Cardiac fibroblast (primary cell): ENCODE data around the gene PDLIM5.
"Not testable (repeated sequence)": the region's sequence is repeated elsewhere in the genome, so short reads cannot be mapped to it uniquely, and the experiment has no call there.

Experiments used
- DNase-seq, 2 donors: peaks; one replicate each; pipeline versions ENCODE4 v3.0.0 to v3.0.0-alpha.2; 2010; ENCODE audit warnings: low read depth in 2 of 2
- H3K4me3 ChIP-seq, 2 donors: replicated peaks in 1 of 2; 1 replicate in 1 of 2; 2 replicates in 1 of 2; pipeline ENCODE4 v1.5.1; 2011; ENCODE audit warnings: low read depth in 2 of 2, low read length in 2 of 2, mild to moderate bottlenecking in 2 of 2, moderate library complexity in 1 of 2
- TF ChIP-seq, protein P1 (sequence below): IDR thresholded peaks from one replicate; pipeline ENCODE4 v1.5.1; 2011; ENCODE audit warnings: low read depth, mild to moderate bottlenecking, low read length, inconsistent platforms

Gene PDLIM5

DNA sequence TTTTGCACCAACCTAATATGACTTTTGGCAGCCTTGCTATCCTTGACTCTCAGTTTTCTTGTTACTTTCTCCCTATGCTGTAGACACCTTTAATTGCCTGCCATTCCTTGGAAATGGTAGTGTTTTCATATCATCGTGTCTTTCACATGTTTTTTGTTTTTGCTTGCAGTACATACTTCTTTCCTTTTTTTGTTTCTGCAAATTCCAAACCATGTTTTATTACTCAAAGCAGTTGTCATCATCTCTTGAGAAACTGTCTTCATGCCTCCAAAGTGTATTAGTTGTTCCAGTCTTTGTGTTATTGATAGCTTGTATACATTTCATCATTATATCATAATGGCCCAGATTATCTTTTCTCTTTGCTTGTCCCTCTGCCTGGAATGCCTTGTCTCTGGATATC lies 57.1 kb downstream of the PDLIM5 start:
- DNase-seq = peak; percentile 46 to 47
- H3K4me3 ChIP-seq = no peak overlapping the region
- TF ChIP-seq, protein P1, sequence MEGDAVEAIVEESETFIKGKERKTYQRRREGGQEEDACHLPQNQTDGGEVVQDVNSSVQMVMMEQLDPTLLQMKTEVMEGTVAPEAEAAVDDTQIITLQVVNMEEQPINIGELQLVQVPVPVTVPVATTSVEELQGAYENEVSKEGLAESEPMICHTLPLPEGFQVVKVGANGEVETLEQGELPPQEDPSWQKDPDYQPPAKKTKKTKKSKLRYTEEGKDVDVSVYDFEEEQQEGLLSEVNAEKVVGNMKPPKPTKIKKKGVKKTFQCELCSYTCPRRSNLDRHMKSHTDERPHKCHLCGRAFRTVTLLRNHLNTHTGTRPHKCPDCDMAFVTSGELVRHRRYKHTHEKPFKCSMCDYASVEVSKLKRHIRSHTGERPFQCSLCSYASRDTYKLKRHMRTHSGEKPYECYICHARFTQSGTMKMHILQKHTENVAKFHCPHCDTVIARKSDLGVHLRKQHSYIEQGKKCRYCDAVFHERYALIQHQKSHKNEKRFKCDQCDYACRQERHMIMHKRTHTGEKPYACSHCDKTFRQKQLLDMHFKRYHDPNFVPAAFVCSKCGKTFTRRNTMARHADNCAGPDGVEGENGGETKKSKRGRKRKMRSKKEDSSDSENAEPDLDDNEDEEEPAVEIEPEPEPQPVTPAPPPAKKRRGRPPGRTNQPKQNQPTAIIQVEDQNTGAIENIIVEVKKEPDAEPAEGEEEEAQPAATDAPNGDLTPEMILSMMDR = no peak

DNA sequence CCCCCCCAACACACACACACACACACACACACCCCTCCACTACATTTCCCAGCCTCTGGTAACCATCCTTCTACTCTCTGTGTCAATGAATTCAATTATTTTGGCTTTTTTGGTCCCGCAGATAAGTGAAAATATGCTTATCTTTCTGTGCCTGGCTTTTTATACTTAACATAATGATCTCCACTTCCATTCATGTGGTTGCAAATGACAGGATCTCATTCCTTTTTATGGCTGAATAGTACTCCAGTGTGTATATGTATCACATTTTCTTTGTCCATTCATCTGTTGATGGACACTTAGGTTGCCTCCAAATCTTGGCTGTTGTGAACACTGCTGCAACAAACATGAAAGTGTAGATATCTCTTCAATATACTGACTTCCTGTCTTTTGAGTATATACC lies 59.8 kb downstream of the PDLIM5 start:
- no peak for DNase-seq
- H3K4me3 ChIP-seq = no peak overlapping the region
- TF ChIP-seq, protein P1 = no peak

DNA sequence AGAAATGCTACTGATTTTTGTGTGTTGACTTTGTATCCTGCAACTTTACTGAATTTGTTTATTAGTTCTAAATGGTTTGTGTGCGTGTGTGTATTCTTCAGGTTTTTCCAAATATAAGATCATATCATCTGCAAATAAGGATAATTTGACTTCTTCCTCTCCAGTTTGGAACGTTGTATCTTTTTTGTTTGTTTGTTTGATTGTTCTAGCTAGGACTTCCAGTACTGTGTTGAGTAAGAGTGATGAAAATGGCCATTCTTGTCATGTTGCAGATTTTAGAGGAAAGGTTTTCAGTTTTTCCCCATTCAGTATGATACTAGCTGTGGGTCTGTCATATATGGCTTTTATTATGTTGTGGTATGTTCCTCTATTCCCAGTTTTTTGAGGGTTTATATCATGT lies 61.8 kb downstream of the PDLIM5 start:
- H3K4me3 ChIP-seq, DNase-seq: not testable (repeated sequence)

DNA sequence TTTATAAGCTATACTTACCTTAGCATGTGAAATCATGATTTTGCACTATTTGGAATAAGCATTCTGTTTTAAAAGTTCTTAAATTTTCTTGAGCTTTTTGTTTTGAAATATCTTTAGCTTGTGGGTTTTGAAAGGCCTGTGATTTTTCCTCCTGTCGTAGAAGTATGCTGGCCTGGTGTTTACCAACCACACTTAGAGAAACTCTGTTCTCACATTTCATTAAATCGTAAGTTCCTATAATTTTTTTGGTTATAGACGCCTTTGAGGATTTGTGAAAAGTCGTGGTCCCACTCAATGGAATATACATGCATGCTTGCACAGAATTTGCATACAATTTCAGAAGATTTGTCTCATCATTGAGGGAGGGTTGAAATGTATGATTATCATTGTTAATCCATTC lies 63.6 kb downstream of the PDLIM5 start:
- TF ChIP-seq, protein P1 = no peak
- peak in 1 of 2 donors; percentile 50 for DNase-seq
- no peak overlapping the region for H3K4me3 ChIP-seq

DNA sequence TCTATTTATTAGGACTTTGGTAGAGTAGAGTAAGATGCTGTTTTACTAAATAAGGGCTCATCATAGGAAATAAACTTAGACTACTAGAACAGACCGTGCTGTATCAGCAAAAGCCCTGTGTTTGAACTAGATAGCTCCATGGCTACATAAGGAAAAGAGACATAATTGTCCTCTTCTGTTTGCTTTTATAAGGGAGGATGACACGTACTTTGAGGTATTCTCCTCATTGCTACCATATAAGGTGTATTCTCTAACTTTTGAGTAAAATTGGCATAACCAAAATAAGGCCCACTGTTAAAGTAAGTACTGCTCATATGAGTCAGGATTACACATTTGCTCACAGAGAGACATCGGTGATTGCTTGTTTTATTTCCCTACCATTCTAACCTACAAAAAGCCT lies 64.3 kb downstream of the PDLIM5 start:
- no peak overlapping the region for H3K4me3 ChIP-seq
- peak; percentile 38 to 93 for DNase-seq
- TF ChIP-seq, protein P1 = no peak

DNA sequence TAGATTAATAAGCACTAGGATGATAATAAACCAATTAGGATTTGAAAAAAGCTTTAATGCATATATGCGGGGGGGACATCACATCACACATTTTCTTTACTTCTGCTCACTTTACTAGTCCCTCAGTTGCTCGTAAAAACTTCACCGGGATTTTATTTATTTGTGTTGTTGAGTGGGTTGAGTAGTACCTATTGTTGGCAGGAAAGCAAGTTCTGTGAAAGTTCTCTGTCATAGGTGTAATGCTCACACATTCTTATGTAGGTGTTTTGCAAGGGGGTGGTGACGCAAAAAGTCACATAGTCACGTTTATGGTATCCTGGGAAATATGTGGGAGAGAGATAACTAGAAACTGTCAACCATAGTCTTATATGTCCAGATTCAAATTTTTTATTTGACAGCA lies 65.3 kb downstream of the PDLIM5 start:
- TF ChIP-seq, protein P1 = no peak
- H3K4me3 ChIP-seq = no peak overlapping the region
- DNase-seq = peak; percentile 54 to 88

DNA sequence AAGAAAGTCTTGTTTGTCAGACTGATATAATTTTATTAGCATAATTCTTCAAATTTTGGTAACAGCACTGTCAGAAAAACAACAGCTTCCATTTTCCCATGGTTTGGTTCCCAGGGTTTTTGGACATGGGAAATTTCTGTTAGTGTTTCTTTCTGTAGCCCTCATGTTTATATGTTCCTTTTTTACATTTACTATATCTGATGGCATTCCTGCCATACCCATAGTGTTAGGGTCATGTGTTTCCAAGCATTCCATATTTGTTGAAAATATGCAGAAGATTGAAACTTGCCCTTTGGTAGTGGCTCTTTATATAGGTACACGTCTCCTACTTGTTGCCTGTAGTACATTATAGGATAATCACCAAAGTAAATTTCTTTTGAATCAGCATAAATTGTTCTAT lies 65.8 kb downstream of the PDLIM5 start:
- DNase-seq = peak in 1 of 2 donors; percentile 23

More for the DNA sequence above, 65.8 kb downstream of the PDLIM5 start:
- no peak overlapping the region for H3K4me3 ChIP-seq
- TF ChIP-seq, protein P1 = no peak
